DND-41 (cell line): ENCODE data around the gene GRM3.

ENCODE experiments used
- EZH2 ChIP-seq: IDR thresholded peaks from 3 replicates; pipeline ENCODE4 v1.6.1; 2012; ENCODE audit warnings: borderline replicate concordance, low read depth, mild to moderate bottlenecking, moderate library complexity, low read length, inconsistent platforms; ENCODE audit not compliant: severe bottlenecking
- TF ChIP-seq, protein P1 (sequence below): IDR thresholded peaks from 2 replicates; pipeline ENCODE4 v1.5.1; 2012; ENCODE audit warnings: borderline replicate concordance, low read length, moderate library complexity, mild to moderate bottlenecking; ENCODE audit not compliant: poor library complexity, severe bottlenecking; ENCODE audit errors: extremely low read depth

DNA sequence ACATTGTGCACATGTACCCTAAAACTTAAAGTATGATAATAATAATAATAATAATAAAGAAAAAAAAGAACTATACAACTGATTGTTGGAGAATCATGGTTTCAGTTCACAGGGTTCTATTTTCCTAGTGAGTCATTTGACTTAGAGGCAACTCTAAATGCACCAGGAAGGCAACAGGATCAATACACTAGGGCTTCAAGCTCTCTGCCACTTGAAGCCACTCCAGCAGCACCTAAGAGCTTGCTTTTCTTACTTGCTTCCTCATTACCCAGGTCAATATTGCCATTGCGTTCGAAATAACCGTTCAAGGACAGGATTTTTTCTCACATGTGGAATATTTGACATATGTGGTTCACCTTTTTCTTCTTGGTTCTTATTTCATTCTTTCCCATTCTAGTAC lies 189.7 kb downstream of the GRM3 start:
- TF ChIP-seq, protein P1, sequence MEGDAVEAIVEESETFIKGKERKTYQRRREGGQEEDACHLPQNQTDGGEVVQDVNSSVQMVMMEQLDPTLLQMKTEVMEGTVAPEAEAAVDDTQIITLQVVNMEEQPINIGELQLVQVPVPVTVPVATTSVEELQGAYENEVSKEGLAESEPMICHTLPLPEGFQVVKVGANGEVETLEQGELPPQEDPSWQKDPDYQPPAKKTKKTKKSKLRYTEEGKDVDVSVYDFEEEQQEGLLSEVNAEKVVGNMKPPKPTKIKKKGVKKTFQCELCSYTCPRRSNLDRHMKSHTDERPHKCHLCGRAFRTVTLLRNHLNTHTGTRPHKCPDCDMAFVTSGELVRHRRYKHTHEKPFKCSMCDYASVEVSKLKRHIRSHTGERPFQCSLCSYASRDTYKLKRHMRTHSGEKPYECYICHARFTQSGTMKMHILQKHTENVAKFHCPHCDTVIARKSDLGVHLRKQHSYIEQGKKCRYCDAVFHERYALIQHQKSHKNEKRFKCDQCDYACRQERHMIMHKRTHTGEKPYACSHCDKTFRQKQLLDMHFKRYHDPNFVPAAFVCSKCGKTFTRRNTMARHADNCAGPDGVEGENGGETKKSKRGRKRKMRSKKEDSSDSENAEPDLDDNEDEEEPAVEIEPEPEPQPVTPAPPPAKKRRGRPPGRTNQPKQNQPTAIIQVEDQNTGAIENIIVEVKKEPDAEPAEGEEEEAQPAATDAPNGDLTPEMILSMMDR, result no peak
- TF ChIP-seq EZH2, result no peak
